ENCODE measurements around the gene POLE4. TPM values are rescaled to one million over a fixed set of nuclear protein-coding genes. Genes with fewer than 3 reads are reported as not detected.

Gene POLE4
- total and polyA plus RNA-seq, 3 donors from 2014 or later = 28.0 to 66.1 (median 37.8) TPM

DNA sequence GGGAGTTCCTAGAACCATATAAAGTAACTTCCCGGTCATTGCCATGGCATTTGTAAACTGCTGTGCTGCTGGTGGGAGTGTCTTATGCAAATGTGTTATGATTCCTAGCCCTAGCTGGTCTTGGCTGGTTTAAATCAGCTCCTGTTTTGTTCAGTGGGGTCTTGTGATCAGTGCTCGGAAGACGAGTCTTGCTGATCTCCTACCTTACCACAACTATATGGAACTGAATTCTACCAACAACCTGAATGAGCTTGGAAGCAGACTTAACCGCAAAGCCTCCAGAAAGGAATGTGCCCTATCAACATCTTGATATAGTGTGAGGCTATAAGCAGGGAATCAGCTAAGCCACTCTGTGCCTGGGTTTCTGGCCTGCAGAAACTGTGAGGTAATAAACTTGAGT lies 33.5 kb downstream of the POLE4 start:
- TF ChIP-seq POLR2A (IDR thresholded peaks at IDR 0.05) = no peak
- TF ChIP-seq, protein P1, sequence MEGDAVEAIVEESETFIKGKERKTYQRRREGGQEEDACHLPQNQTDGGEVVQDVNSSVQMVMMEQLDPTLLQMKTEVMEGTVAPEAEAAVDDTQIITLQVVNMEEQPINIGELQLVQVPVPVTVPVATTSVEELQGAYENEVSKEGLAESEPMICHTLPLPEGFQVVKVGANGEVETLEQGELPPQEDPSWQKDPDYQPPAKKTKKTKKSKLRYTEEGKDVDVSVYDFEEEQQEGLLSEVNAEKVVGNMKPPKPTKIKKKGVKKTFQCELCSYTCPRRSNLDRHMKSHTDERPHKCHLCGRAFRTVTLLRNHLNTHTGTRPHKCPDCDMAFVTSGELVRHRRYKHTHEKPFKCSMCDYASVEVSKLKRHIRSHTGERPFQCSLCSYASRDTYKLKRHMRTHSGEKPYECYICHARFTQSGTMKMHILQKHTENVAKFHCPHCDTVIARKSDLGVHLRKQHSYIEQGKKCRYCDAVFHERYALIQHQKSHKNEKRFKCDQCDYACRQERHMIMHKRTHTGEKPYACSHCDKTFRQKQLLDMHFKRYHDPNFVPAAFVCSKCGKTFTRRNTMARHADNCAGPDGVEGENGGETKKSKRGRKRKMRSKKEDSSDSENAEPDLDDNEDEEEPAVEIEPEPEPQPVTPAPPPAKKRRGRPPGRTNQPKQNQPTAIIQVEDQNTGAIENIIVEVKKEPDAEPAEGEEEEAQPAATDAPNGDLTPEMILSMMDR (IDR thresholded peaks at IDR 0.05) = no peak

DNA sequence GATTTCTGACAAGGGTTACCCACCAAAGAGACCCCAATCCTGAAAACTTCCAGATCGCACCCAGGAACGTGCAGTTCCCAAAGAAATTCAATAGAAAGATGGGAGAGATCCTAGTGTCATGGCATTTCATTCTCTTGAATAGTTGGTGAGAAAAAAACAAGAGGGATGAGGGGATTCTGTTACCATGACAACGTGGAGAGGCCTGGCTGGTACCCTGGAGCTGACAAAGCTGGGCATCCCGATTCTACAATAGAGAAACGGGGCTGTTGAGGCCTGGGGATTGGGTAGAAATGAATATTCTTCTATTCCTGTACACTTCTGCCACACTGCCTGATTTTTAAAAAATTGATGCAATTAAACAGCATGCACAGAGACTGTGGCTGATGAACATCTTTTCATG lies 41.0 kb downstream of the POLE4 start:
- TF ChIP-seq POLR2A (IDR thresholded peaks at IDR 0.05) = no peak
- TF ChIP-seq, protein P1 (IDR thresholded peaks at IDR 0.05) = no peak
- intact Hi-C loops (cut with DNase I; ENCODE audit: low total_unique reads) = no loop called here
- no peak overlapping the region for H3K4me3 ChIP-seq
- no peaks in the 10 kb centered on the region for H3K27me3 ChIP-seq
- no peaks in the 10 kb centered on the region for H3K36me3 ChIP-seq (ENCODE audit: low read depth, missing control alignments)
- WGBS, 2 donors = 90 to 92% methylated on average over 5 of the region's 5 CpGs
- no peak overlapping the region for H3K27ac ChIP-seq
- DNase-seq = no peak
- H3K4me1 ChIP-seq = no peaks in the 10 kb centered on the region
- no peaks in the 10 kb centered on the region for H3K9me3 ChIP-seq

More for the DNA sequence above, 33.5 kb downstream of the POLE4 start:
- no peaks in the 10 kb centered on the region for H3K27me3 ChIP-seq
- no peaks in the 10 kb centered on the region for H3K36me3 ChIP-seq (ENCODE audit: low read depth, missing control alignments)
- H3K4me3 ChIP-seq = no peak overlapping the region
- intact Hi-C loops (cut with DNase I; ENCODE audit: low total_unique reads) = no loop called here
- no peak overlapping the region for H3K27ac ChIP-seq
- 69 to 77% methylated on average over 4 of the region's 4 CpGs for WGBS, 2 donors
- no peak for DNase-seq
- no peaks in the 10 kb centered on the region for H3K4me1 ChIP-seq
- H3K9me3 ChIP-seq = no peaks in the 10 kb centered on the region

DNA sequence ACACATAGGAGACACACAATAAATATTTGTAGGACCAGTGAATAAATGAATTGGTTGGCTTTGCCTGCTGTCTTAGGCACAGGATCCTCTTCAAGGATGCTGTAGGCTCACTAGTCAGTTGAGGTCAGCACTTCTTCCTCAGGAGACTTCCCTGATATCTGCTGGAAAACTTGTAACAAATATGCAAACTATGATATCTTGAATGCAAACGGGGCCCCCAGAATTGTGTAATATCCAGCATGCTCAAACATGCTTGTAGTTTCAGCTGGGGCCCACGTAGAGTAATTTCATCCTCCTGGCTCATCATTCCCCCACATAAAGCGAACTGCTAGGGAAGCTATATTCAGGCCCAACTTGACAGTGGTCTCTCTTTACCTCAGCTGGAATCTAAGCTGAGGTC lies 43.6 kb downstream of the POLE4 start:
- no peak for DNase-seq
- no peak overlapping the region for H3K4me3 ChIP-seq
- H3K27me3 ChIP-seq = no peaks in the 10 kb centered on the region
- TF ChIP-seq, protein P1 (IDR thresholded peaks at IDR 0.05) = no peak
- TF ChIP-seq POLR2A (IDR thresholded peaks at IDR 0.05) = no peak
- H3K36me3 ChIP-seq (ENCODE audit: low read depth, missing control alignments) = no peaks in the 10 kb centered on the region
- 77 to 88% methylated on average over 3 of the region's 3 CpGs for WGBS, 2 donors
- H3K27ac ChIP-seq = no peak overlapping the region
- intact Hi-C loops (cut with DNase I; ENCODE audit: low total_unique reads) = no loop called here
- H3K9me3 ChIP-seq = no peaks in the 10 kb centered on the region
- no peaks in the 10 kb centered on the region for H3K4me1 ChIP-seq

DNA sequence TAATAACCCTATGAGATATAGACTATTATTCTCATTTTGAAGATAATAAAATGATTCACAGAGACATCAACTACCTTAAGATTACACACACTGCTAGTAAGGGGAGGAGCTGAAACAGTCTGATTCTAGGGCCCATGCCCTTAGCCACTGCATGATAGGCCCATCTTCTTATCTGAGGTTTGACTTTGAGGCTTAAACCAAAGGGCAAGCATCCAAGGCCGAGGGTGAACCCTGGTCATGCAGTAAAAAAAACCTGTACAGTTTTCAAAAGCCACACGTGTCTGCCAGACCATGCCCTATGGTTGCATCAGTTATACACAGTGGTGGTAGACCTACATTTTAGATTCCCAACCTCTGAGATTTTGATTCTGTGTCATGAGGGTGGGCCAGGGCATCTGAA lies 44.8 kb downstream of the POLE4 start:
- DNase-seq = no peak
- Histone ChIP-seq H3K36me3 (ENCODE audit: low read depth, missing control alignments) (no peaks in the 10 kb centered on the region), H3K27ac (no peak overlapping the region), H3K9me3 (no peaks in the 10 kb centered on the region), H3K4me1 (no peaks in the 10 kb centered on the region), H3K4me3 (no peak overlapping the region), H3K27me3 (no peaks in the 10 kb centered on the region)
- WGBS, 2 donors = 65 to 72% methylated on average over 2 of the region's 2 CpGs
- TF ChIP-seq, protein P1 (IDR thresholded peaks at IDR 0.05) = no peak
- no peak for TF ChIP-seq POLR2A (IDR thresholded peaks at IDR 0.05)
- intact Hi-C loops (cut with DNase I; ENCODE audit: low total_unique reads) = no loop called here

DNA sequence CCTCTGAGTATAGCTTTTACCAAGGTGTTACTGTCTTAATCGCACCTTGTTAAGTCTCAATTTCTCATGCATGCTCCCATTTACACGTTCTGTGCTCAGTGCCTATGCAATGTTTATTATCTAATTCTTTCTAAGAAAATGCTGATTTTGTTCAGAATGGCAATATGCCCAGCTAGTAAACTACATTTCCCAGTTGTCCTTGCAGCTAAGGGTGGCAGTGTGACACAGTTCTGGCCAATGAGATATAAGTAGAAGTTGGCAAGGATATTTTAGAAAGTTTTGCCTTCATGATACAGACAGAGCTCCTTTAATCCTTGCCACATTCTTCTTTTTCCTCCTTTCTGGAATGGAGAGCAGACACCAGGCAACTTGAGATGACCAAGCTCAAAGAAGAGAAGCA lies 45.3 kb downstream of the POLE4 start:
- Histone ChIP-seq H3K36me3 (ENCODE audit: low read depth, missing control alignments) (no peaks in the 10 kb centered on the region), H3K27me3 (no peaks in the 10 kb centered on the region), H3K4me3 (no peak overlapping the region), H3K27ac (no peak overlapping the region), H3K9me3 (no peaks in the 10 kb centered on the region), H3K4me1 (no peaks in the 10 kb centered on the region)
- no peak for DNase-seq
- intact Hi-C loops (cut with DNase I; ENCODE audit: low total_unique reads) = no loop called here
- WGBS, 2 donors = 71 to 78% methylated on average over 2 of the region's 2 CpGs
- TF ChIP-seq POLR2A (IDR thresholded peaks at IDR 0.05) = no peak
- TF ChIP-seq, protein P1 (IDR thresholded peaks at IDR 0.05) = no peak

All from testis (tissue), 3 donors.